Measurements from ENCODE around the gene GPATCH3. TPM values are rescaled to one million over a fixed set of nuclear protein-coding genes. Genes with fewer than 3 reads are reported as not detected.

GPATCH3 gene
- total and polyA plus RNA-seq, 2 of the 8 experiments (the other 6 are each of a cell fraction or from before 2014, with no cell fraction given) = 7.9 to 17.4 TPM

DNA sequence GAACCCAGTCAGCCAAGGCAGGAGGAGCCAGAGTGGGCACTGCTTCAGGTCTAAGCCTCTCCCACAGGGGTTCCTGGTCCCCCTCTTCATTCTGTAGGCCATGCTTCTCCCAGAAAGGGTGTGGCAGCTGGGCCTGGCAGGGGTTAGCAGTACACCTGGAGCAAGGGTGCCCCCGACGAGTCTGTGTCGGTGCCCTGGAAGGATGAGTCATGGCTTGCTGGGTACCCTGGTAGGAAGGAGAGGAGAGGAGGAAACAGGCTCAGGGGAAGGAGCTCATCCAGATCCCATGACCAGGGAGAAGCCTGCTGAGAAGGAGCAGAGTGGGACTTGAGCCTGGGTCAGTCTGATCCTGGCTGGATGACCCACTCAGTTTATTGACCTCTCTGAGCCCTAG lies 49.7 kb upstream of the GPATCH3 start (continued):
- no peak for TF ChIP-seq CHD7 (IDR thresholded peaks at IDR 0.05; ENCODE audit: insufficient replicate concordance, low read length)
- TF ChIP-seq POLR2AphosphoS5 (IDR thresholded peaks at IDR 0.05; ENCODE audit: low read depth, low read length) = no peak
- no peak for TF ChIP-seq EP300 (IDR thresholded peaks at IDR 0.05; ENCODE audit: borderline replicate concordance in 1 of 2, low read depth in 2 of 2, low read length in 2 of 2)
- no peak for TF ChIP-seq KDM5A (IDR thresholded peaks at IDR 0.05; ENCODE audit: low read length)
- no peak for TF ChIP-seq PHF8 (conservative IDR thresholded peaks at IDR 0.05; ENCODE audit: low read depth, low read length)
- TF ChIP-seq KDM4A (IDR thresholded peaks at IDR 0.05; ENCODE audit: low read depth, low read length, severe bottlenecking) = no peak
- no peak for TF ChIP-seq SP4 (IDR thresholded peaks at IDR 0.05; ENCODE audit: low read length)
- TF ChIP-seq SP1 (IDR thresholded peaks at IDR 0.05; ENCODE audit: low read depth, low read length) = no peak
- TF ChIP-seq YY1 (IDR thresholded peaks at IDR 0.05; ENCODE audit: low read depth, low read length) = no peak

Data from H1 (cell line).